ENCODE results near the gene DNAH2. TPM values are rescaled to one million over a fixed set of nuclear protein-coding genes. Genes with fewer than 3 reads are reported as not detected.

DNAH2 gene
- total RNA-seq, 4 donors from 2014 or later: under 0.01 to 1.4 (median 0.48) TPM

DNA sequence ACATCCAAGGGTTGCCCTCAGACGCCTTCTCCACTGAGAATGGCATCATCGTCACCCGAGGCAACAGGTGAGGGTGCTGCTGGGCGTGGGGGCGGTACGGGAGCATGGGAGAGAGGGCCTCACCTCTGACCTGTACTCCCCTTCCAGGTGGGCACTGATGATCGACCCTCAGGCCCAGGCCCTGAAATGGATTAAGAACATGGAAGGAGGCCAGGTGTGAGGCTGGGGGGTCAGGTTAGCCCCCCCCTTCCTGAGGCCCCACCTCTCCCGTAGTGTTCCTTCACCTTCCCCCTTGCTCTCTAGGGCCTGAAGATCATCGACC, 100.1 kb downstream of the DNAH2 start:
- intact Hi-C loops (cut with DNase I; ENCODE audit: low total_unique reads): no loop called here
- TF ChIP-seq POLR2A (IDR thresholded peaks at IDR 0.05): no peak
- TF ChIP-seq, protein P1, sequence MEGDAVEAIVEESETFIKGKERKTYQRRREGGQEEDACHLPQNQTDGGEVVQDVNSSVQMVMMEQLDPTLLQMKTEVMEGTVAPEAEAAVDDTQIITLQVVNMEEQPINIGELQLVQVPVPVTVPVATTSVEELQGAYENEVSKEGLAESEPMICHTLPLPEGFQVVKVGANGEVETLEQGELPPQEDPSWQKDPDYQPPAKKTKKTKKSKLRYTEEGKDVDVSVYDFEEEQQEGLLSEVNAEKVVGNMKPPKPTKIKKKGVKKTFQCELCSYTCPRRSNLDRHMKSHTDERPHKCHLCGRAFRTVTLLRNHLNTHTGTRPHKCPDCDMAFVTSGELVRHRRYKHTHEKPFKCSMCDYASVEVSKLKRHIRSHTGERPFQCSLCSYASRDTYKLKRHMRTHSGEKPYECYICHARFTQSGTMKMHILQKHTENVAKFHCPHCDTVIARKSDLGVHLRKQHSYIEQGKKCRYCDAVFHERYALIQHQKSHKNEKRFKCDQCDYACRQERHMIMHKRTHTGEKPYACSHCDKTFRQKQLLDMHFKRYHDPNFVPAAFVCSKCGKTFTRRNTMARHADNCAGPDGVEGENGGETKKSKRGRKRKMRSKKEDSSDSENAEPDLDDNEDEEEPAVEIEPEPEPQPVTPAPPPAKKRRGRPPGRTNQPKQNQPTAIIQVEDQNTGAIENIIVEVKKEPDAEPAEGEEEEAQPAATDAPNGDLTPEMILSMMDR (IDR thresholded peaks at IDR 0.05): no peak
- no peaks in the 10 kb centered on the region for H3K36me3 ChIP-seq
- no peaks in the 10 kb centered on the region for H3K27me3 ChIP-seq
- H3K27ac ChIP-seq: no peak overlapping the region
- H3K4me3 ChIP-seq: no peak overlapping the region
- H3K9me3 ChIP-seq: no peaks in the 10 kb centered on the region
- DNase-seq: no peak
- H3K4me1 ChIP-seq: no peaks in the 10 kb centered on the region

DNA sequence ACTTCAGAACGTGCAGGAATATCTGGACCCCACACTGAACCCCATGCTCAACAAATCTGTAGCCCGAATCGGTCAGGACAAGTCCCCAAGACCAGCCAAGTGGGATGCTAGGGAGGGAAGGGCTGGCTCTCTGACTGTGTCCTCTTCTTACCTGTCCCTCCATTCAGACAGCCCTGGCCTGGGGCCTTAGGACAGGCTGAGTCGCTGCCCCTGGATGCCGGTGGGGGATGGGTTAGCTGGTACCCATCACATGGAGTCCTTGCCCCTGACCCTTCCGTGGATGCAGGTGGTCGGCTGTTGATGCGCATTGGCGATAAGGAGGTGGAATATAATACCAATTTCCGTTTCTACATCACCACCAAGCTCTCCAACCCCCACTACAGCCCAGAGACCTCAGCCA, 100.5 kb downstream of the DNAH2 start:
- no peak overlapping the region for H3K27ac ChIP-seq
- H3K4me3 ChIP-seq: no peak overlapping the region
- TF ChIP-seq, protein P1 (IDR thresholded peaks at IDR 0.05): no peak
- no peak for TF ChIP-seq POLR2A (IDR thresholded peaks at IDR 0.05)
- H3K4me1 ChIP-seq: no peaks in the 10 kb centered on the region
- no peak for DNase-seq
- intact Hi-C loops (cut with DNase I; ENCODE audit: low total_unique reads): no loop called here
- no peaks in the 10 kb centered on the region for H3K36me3 ChIP-seq
- no peaks in the 10 kb centered on the region for H3K9me3 ChIP-seq
- no peaks in the 10 kb centered on the region for H3K27me3 ChIP-seq

GRCh38 chr17:7818746-7819645, 101.5 kb downstream of the DNAH2 start:
- no peaks in the 10 kb centered on the region for H3K9me3 ChIP-seq
- no peaks in the 10 kb centered on the region for H3K36me3 ChIP-seq
- TF ChIP-seq, protein P1 (IDR thresholded peaks at IDR 0.05): no peak
- TF ChIP-seq POLR2A (IDR thresholded peaks at IDR 0.05): no peak
- H3K27ac ChIP-seq: no peak overlapping the region
- no peaks in the 10 kb centered on the region for H3K4me1 ChIP-seq
- no peaks in the 10 kb centered on the region for H3K27me3 ChIP-seq
- no peak for DNase-seq
- H3K4me3 ChIP-seq: no peak overlapping the region
- intact Hi-C loops (cut with DNase I; ENCODE audit: low total_unique reads): no loop called here

- intact Hi-C loops (cut with DNase I; ENCODE audit: low total_unique reads): loop anchor here (10.0 kb wide), 1 partner anchor 75 kb away; no protein-coding TSS in a partner anchor
- TF ChIP-seq POLR2A (IDR thresholded peaks at IDR 0.05): no peak
- TF ChIP-seq, protein P1 (IDR thresholded peaks at IDR 0.05): no peak
- Histone ChIP-seq H3K36me3 (no peaks in the 10 kb centered on the region), H3K4me1 (no peaks in the 10 kb centered on the region), H3K9me3 (no peaks in the 10 kb centered on the region), H3K4me3 (no peak overlapping the region), H3K27me3 (no peaks in the 10 kb centered on the region), H3K27ac (no peak overlapping the region)
- DNase-seq: no peak
Observed at GRCh38 chr17:7820231-7820630, 102.7 kb downstream of the DNAH2 start.

DNA sequence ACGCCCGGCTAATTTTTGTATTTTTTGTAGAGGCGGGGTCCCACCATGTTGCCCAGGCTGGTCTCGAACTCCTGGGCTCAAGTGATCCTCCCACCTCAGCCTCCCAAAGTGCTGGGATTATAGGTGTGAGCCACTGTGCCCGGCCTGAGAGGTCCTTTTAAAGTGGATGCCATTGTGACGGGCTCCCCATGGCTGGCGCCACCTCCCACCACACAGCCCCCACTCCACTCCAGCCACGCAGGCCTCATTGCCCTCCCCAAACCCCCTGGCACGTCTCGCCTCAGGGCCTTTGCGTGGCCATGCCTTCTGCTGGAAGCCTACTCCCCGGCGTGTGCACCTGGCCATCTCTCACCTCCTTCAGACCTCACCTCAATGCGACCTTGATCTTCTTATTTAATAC, 104.6 kb downstream of the DNAH2 start:
- Histone ChIP-seq H3K36me3 (no peaks in the 10 kb centered on the region), H3K4me1 (no peaks in the 10 kb centered on the region), H3K27me3 (no peaks in the 10 kb centered on the region), H3K4me3 (no peak overlapping the region), H3K9me3 (no peaks in the 10 kb centered on the region), H3K27ac (no peak overlapping the region)
- TF ChIP-seq, protein P1 (IDR thresholded peaks at IDR 0.05): no peak
- TF ChIP-seq POLR2A (IDR thresholded peaks at IDR 0.05): no peak
- intact Hi-C loops (cut with DNase I; ENCODE audit: low total_unique reads): loop anchor here (10.0 kb wide), 1 partner anchor 77 kb away; no protein-coding TSS in a partner anchor
- DNase-seq: no peak
